Lower leg skin (tissue), 3 donors: ENCODE data around the gene SLC30A10.

Experiments used
- POLR2A ChIP-seq, 2 donors: fragments of 450-650 bp; IDR thresholded peaks; one replicate each; pipeline ENCODE4 v1.6.1; 2016 to 2017; ENCODE audit warnings: antibody characterized with exemption in 2 of 2, mild to moderate bottlenecking in 1 of 2, moderate library complexity in 1 of 2
- TF ChIP-seq, protein P1 (sequence below), 3 donors: fragments of 450-650 bp; IDR thresholded peaks; one replicate each; pipeline ENCODE4 v1.5.1; 2016; ENCODE audit warnings: antibody characterized with exemption in 3 of 3, mild to moderate bottlenecking in 3 of 3, moderate library complexity in 2 of 3

DNA sequence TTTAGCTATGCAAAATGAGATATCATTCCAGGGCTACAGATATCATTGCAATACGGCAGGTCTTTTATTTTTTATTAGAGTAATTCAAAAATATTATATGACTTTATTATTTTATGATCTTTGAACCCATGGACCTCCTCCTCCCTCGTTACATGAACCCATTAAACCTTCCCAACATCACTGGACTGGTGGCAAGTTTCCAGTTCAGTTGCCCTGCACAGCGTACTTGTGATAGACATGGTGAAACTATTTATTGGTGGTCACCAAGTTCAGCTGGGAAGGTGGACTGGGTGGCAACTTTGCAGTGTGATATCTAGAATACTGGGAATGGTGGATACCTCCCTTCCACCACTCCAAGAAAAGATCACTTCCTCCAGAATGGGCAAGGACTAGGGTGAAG, 52.5 kb downstream of the SLC30A10 start:
- TF ChIP-seq, protein P1, sequence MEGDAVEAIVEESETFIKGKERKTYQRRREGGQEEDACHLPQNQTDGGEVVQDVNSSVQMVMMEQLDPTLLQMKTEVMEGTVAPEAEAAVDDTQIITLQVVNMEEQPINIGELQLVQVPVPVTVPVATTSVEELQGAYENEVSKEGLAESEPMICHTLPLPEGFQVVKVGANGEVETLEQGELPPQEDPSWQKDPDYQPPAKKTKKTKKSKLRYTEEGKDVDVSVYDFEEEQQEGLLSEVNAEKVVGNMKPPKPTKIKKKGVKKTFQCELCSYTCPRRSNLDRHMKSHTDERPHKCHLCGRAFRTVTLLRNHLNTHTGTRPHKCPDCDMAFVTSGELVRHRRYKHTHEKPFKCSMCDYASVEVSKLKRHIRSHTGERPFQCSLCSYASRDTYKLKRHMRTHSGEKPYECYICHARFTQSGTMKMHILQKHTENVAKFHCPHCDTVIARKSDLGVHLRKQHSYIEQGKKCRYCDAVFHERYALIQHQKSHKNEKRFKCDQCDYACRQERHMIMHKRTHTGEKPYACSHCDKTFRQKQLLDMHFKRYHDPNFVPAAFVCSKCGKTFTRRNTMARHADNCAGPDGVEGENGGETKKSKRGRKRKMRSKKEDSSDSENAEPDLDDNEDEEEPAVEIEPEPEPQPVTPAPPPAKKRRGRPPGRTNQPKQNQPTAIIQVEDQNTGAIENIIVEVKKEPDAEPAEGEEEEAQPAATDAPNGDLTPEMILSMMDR (IDR thresholded peaks at IDR 0.05): no peak
- TF ChIP-seq POLR2A (IDR thresholded peaks at IDR 0.05): no peak
